K562 (cell line): ENCODE measurements around the gene CKMT2. TPM values are rescaled to one million over a fixed set of nuclear protein-coding genes. Genes with fewer than 3 reads are reported as not detected.

Experiments
- ATF3 ChIP-seq, 2 experiments: fragments of 450-650 bp in 1 of 2; sonication (generic) in 1 of 2; formaldehyde crosslinking in 1 of 2; IDR thresholded peaks in 1 of 2; conservative IDR thresholded peaks in 1 of 2; 2 replicates each; pipeline versions ENCODE4 v1.6.1 to v1.8.1; 2016 to 2023; ENCODE audit warnings: mild to moderate bottlenecking in 2 of 2, moderate library complexity in 2 of 2, inconsistent platforms in 1 of 2, missing genetic modification reagents in 1 of 2
- CEBPG ChIP-seq, 3 experiments: fragments of 200-800 bp in 1 of 3; sonication (Bioruptor generic) in 1 of 3; sonication (generic) in 1 of 3; formaldehyde crosslinking in 1 of 3; IDR thresholded peaks in 2 of 3; conservative IDR thresholded peaks in 1 of 3; 2 replicates each; pipeline versions ENCODE4 v1.6.1 to v1.8.0; 2016 to 2022; ENCODE audit warnings: missing compliant biosample characterization in 2 of 3, missing genetic modification characterization in 2 of 3, mild to moderate bottlenecking in 1 of 3, missing genetic modification reagents in 1 of 3
- ESRRA ChIP-seq: fragments of 450-650 bp; IDR thresholded peaks from 2 replicates; pipeline ENCODE4 v1.6.1; 2014; ENCODE audit warnings: low read depth, mild to moderate bottlenecking, moderate library complexity, borderline replicate concordance
- HINFP ChIP-seq: fragments of 450-650 bp; conservative IDR thresholded peaks from 2 replicates; pipeline ENCODE4 v1.6.1; 2016; ENCODE audit warnings: missing genetic modification characterization, low read depth, mild to moderate bottlenecking, control low read depth, missing compliant biosample characterization
- NEUROD1 ChIP-seq: fragments of 150-350 bp; IDR thresholded peaks from 2 replicates; pipeline ENCODE4 v1.6.1; 2014; ENCODE audit warnings: borderline replicate concordance, low read length, low read depth; ENCODE audit not compliant: partially characterized antibody
- polyA plus RNA-seq, 8 experiments: library from polyadenylated mRNA; depleted of rRNA in 4 of 8; stranded (reverse) in 5 of 8; unstranded in 3 of 8; fragments of >200 nt; fragmentation: Nextera tagmentation in 2 of 8; fragmentation: Illumina TruSeq in 1 of 8; extraction: Ambion mirVana in 2 of 8; extraction: Trizol in 1 of 8; gene quantifications; 2 replicates each; pipeline versions ENCODE4 v1.2.1 to v1.2.3, GENCODE V29; 2011 to 2014; ENCODE audit warnings: inconsistent platforms in 1 of 8, missing spikeins in 1 of 8
- total RNA-seq, 7 experiments: library from RNA; depleted of rRNA in 6 of 7; stranded (reverse); fragments of >200 nt in 6 of 7; fragmentation: Illumina TruSeq in 2 of 7; extraction: Trizol in 2 of 7; gene quantifications; 2 replicates each; pipeline versions ENCODE4 v1.2.1 to v1.2.3, GENCODE V29; 2011 to 2021; ENCODE audit warnings: low replicate concordance in 1 of 7

The CKMT2 gene
- total and polyA plus RNA-seq, 9 of the 15 experiments (the other 6 are each of a cell fraction or from before 2014, with no cell fraction given): 0.03 TPM; not detected in 8

DNA sequence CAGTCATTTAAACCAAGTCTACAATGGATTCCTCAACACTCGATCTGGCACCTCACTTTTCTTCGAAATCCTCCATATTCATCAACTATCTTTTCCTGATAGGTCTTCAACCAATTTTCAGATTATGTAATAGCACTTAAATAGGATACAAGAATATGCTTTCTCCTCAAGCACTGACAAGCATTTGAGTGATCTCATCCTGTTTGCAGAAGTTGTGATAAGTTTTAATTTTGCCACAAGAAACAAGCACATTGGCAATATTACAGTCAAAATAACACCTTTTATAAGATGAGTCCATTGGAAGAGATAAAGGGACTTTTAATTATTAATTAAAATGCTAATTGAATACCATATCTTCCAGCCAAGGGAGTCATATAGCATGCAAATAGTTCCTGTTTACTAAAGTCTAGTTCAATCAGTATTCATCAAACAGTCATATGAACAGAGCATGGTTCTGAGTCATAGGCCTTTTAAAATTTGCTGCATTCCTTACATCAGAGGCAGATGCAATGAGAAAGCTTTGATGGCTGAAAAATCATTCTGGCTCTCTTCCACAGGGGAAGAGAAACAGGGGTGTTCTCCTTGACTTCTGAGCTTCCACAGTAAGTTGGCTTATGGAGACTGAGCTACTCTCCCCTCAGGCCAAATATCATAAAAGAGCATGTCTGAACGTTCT lies 35.5 kb downstream of the CKMT2 start (continued):
- peak; percentile 59 for TF ChIP-seq ATF3 (IDR thresholded peaks at IDR 0.05)
- no peak for TF ChIP-seq ATF3 (CRISPR knock-in tag; conservative IDR thresholded peaks at IDR 0.05)
- TF ChIP-seq HINFP (tag): no peak
- no peak for TF ChIP-seq CEBPG (CRISPR knock-in tag; IDR thresholded peaks at IDR 0.05)
- TF ChIP-seq CEBPG (tag; conservative IDR thresholded peaks at IDR 0.05 in 1 of 2, IDR thresholded peaks at IDR 0.05 in 1 of 2): peak in 1 of 2 experiments; percentile 49; a peak in 2 of 4 replicates
- TF ChIP-seq NEUROD1: no peak
- no peak for TF ChIP-seq ESRRA
